GM12874 (cell line): Measurements from ENCODE around the gene PRICKLE2.

Experiments
- CTCF ChIP-seq: IDR thresholded peaks from 2 replicates; pipeline ENCODE4 v1.5.1; 2011; ENCODE audit warnings: low read depth, mild to moderate bottlenecking, control low read depth, low read length, moderate library complexity; ENCODE audit not compliant: insufficient read depth

Gene PRICKLE2

GRCh38 chr3:64059484-64060175 is 165.6 kb downstream of the PRICKLE2 start:
- no peak for TF ChIP-seq CTCF

- TF ChIP-seq CTCF: no peak
Observed at GRCh38 chr3:64058566-64058965, 166.7 kb downstream of the PRICKLE2 start.

GRCh38 chr3:64057231-64057630 is 168.0 kb downstream of the PRICKLE2 start:
- no peak for TF ChIP-seq CTCF

- TF ChIP-seq CTCF: no peak
Observed at GRCh38 chr3:64056606-64057180, 168.6 kb downstream of the PRICKLE2 start.

GRCh38 chr3:64055076-64055475 is 170.2 kb downstream of the PRICKLE2 start:
- no peak for TF ChIP-seq CTCF

- no peak for TF ChIP-seq CTCF
Observed at GRCh38 chr3:64054488-64054887, 170.8 kb downstream of the PRICKLE2 start.

GRCh38 chr3:64053581-64053980 is 171.7 kb downstream of the PRICKLE2 start:
- no peak for TF ChIP-seq CTCF
